A204.1 (cell line): ENCODE measurements around the gene ARHGEF2.

ENCODE experiments used
- FAIRE-seq: peaks from 2 replicates; lab custom pipeline; 2012; peaks lifted over from hg19 to GRCh38; lab: Jason Lieb, UNC

Gene ARHGEF2

GRCh38 chr1:155911156-155912055, 66.9 kb downstream of the ARHGEF2 start, which contains the start of gene RIT1:
RIT1 (minus strand) TSS chr1:155911349; CDS start chr1:155910761, 588 bp downstream.
- FAIRE-seq = no peak

DNA sequence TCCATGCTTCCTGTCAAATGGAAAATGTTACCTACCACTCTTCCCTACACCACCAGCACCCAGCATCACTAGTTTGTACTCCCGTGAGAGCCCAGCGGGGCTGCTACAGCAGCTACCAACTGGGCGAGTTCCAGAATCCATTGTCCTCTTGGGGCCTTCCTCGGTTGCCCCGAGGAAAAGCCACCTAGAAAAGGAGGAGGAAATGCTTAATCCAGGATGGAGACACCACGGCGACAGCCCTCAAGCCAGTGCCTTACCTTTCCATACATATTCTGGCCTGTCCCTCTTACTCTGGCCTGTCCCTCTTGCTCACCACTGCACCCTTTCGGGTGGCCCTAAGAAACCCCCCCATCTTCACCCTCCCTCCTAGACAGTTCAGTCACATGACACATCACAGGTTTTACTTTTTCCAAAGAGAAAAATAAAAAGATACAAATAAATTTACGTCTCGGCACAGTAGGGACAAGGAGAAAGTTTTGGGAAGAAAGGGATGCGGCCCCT, 67.7 kb downstream of the ARHGEF2 start:
- FAIRE-seq = no peak

DNA sequence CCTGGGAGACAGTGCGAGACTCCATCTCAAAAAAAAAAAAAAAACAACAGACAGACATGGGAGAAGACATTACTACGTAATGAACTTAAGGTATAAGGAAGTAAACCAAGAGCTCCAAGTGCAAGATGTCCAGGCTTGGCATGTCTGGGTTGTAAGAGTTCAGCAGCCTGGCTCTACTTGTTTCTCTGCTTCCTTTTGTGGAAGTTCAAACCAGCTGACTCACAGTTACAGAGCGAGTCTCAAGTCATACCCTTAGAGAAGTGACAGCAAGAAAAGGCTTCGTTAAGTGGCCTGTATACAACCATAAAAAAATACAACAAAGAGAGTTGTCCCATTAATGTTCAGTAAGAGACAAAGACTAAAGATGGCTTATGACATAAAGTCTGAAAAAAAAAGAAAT, 68.5 kb downstream of the ARHGEF2 start:
- no peak for FAIRE-seq

DNA sequence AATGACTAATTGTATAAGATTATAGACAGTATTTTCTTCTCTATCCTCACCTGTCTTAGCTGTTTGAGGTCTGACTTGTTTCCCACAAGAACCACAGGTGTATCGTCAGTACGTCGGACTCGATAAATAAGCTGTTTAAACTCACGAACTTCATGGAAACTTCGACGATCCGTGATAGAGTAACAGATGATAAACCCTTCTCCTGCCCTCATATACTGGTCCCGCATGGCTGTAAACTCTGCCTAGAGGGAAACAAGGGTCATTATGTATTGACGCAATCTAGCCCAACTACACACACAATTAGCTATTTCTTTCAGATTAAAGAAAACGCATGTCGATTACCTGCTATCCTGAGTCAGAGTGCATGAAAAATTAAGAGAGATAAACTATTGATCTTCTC, 74.1 kb downstream of the ARHGEF2 start:
- FAIRE-seq = no peak

DNA sequence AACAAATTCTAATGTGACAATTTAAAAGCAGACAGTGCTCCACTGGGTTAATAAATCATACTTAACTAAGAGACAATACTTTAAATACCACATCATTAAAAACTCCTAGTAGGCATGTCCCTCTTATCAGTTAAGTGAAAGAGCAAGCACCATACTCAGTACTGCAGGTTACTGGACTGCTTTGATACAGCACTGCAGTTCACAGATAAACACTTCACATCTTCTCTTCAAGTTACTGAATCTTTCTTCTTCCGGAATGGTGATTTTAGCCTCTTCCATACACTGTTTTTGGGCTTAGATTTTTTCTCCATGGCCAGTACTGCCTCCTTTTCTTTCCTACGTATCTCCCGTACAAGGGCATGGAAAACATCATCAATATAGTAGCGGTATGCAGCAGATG, 78.2 kb downstream of the ARHGEF2 start:
- no peak for FAIRE-seq

DNA sequence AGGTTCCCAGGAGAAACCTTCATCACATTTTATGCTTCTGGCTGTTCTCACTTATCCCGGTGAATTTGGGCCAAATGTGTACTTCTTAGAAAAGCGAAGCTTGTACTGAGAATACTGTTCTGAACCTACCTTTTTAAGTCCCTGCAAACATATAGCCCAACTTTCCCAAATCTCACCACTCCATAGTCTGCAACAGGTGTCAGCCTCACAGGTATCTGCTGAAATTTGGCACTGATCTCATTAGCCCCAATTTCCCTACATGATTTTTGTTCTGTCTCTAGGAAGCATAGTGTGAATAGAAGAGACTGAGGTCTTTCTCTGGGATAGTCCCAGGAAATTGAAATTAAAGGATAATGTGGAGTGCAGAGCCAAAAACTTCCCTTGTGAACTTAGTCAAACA, 78.7 kb downstream of the ARHGEF2 start:
- FAIRE-seq = no peak

- FAIRE-seq = no peak
These were observed 79.5 kb downstream of the ARHGEF2 start for GRCh38 chr1:155898888-155899287.

- no peak for FAIRE-seq
These were observed 80.6 kb downstream of the ARHGEF2 start for GRCh38 chr1:155897746-155898145.
